Ovary (tissue), 3 donors: Measurements from ENCODE around the gene CARD16.

Experiments
- CTCF ChIP-seq, 3 donors: fragments of 450-650 bp in 2 of 3; fragments of 200-600 bp in 1 of 3; IDR thresholded peaks; one replicate each; pipeline versions ENCODE4 v1.5.1 to v1.8.0; 2016 to 2022; ENCODE audit warnings: antibody characterized with exemption in 3 of 3, mild to moderate bottlenecking in 1 of 3
- EP300 ChIP-seq: sonication (generic); formaldehyde crosslinking; IDR thresholded peaks from one replicate; pipeline ENCODE4 v1.6.1; 2017; ENCODE audit warnings: antibody characterized with exemption
- POLR2A ChIP-seq: fragments of 450-650 bp; IDR thresholded peaks from one replicate; pipeline ENCODE4 v1.6.1; 2017; ENCODE audit warnings: antibody characterized with exemption, mild to moderate bottlenecking, moderate library complexity
- donor health status: DM: no; HTN: no; CAD: no.

DNA sequence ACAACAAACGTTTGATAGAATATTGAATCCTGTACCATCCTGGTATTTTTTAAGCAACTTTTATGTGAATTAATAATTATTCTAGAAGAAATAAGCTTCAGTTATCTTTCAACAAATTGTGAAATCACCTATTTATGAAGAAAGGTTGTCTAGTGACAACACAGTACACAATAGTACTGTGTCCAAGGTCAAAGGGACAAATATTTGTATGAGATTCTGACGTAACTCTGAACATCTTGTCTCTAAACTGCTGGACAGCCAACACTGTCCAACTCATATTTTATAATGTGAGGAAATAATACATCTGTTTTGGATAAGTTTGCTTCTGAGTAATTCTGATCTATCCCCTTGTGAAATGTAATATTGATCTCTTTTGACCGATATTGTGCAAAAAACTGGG, 41.1 kb downstream of the CARD16 start:
- TF ChIP-seq EP300 (no peak), POLR2A (no peak), CTCF (IDR thresholded peaks at IDR 0.05) (no peak)
